OCI-LY1 (cell line): ENCODE results near the gene SMARCC1.

ENCODE experiments used
- CTCF ChIP-seq: fragments of 200-600 bp; sonication (generic), shearing (Covaris generic); IDR thresholded peaks from 2 replicates; pipeline ENCODE4 v1.5.1; 2017; ENCODE audit warnings: mild to moderate bottlenecking, antibody characterized with exemption, low read length, moderate library complexity, mixed read lengths
- EZH2 ChIP-seq: fragments of 200-600 bp; sonication (generic), shearing (Covaris generic); IDR thresholded peaks from 2 replicates; pipeline ENCODE4 v1.8.0; 2017; ENCODE audit warnings: borderline replicate concordance, mixed run types, mild to moderate bottlenecking, antibody characterized with exemption, low read length, moderate library complexity, mixed read lengths

DNA sequence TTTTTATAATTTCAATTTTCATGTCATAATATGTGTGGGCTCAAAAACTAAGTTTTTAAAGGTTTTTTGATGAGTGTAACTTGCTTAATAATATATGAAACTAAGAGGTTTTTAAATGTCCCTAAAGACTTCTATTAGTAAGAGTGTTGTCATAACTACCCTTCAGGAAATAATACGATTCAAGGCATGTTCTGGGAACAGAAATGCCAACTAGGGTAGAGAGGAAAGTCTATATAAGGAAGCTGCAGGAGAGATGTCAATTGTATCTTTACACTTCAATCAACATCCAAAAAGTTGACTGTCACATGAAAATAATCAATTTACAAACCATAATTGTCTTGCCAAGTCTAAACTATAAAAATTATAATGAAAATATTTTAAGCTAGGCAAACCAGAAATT, 76.3 kb downstream of the SMARCC1 start:
- TF ChIP-seq CTCF, result no peak
- no peak for TF ChIP-seq EZH2
